ENCODE results near the gene ABCA4.

Gene ABCA4

DNA sequence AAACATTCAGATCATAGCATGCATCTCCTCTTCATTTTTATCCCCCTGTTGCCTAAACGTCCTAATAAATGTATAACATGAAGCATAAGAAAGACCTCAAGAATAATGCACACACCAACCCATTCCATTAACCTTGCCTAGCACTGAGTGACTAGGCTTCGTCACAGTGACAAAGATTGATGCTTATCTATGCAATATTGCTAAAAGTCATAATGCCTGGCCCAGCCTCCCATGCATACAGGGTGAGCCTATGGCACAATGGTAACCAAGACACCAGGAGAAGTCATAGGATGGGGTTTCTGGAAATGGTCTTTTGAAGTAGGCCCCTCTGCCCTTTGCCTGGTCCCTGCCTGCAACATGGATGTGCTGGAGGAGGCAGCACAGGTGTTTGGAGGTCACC lies 33.8 kb downstream of the ABCA4 start:
- H3K4me3 Mint-ChIP-seq: no peak overlapping the region
- H3K9me3 Mint-ChIP-seq: no peaks in the 10 kb centered on the region
- peaks cover 2% of the 10 kb centered on the region for H3K27me3 Mint-ChIP-seq (ENCODE audit: low read depth, poor library complexity)
- H3K4me1 Mint-ChIP-seq: peaks cover 43% of the 10 kb centered on the region
- H3K27ac Mint-ChIP-seq: no peak overlapping the region
- H3K36me3 Mint-ChIP-seq (ENCODE audit: low read depth): no peaks in the 10 kb centered on the region
- DNase-seq: no peak
- TF ChIP-seq, protein P1, sequence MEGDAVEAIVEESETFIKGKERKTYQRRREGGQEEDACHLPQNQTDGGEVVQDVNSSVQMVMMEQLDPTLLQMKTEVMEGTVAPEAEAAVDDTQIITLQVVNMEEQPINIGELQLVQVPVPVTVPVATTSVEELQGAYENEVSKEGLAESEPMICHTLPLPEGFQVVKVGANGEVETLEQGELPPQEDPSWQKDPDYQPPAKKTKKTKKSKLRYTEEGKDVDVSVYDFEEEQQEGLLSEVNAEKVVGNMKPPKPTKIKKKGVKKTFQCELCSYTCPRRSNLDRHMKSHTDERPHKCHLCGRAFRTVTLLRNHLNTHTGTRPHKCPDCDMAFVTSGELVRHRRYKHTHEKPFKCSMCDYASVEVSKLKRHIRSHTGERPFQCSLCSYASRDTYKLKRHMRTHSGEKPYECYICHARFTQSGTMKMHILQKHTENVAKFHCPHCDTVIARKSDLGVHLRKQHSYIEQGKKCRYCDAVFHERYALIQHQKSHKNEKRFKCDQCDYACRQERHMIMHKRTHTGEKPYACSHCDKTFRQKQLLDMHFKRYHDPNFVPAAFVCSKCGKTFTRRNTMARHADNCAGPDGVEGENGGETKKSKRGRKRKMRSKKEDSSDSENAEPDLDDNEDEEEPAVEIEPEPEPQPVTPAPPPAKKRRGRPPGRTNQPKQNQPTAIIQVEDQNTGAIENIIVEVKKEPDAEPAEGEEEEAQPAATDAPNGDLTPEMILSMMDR (IDR thresholded peaks at IDR 0.05): no peak

DNA sequence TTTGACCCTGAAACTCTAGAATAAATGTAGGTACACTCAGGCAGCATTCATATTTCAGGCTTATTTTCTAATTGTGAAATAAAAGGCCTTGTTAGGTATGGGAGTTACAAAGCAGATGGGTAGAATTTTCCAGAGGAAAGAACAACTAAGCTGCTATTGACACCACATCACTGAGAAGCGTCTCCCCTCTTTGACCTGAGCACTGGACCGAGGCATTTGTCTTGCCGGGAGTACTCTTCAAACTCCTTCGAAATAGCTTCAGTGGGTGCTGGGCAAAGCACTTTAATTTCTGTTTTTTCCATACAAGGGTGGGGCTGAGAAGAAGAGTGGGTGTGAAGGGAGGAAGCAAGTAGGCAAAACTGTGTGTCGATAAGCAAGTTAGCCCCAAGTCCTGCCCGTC lies 36.4 kb downstream of the ABCA4 start:
- H3K27ac Mint-ChIP-seq: no peak overlapping the region
- H3K4me1 Mint-ChIP-seq: peaks cover 36% of the 10 kb centered on the region
- no peaks in the 10 kb centered on the region for H3K27me3 Mint-ChIP-seq (ENCODE audit: low read depth, poor library complexity)
- TF ChIP-seq, protein P1 (IDR thresholded peaks at IDR 0.05): no peak
- H3K36me3 Mint-ChIP-seq (ENCODE audit: low read depth): no peaks in the 10 kb centered on the region
- H3K4me3 Mint-ChIP-seq: no peak overlapping the region
- no peak for DNase-seq
- no peaks in the 10 kb centered on the region for H3K9me3 Mint-ChIP-seq

DNA sequence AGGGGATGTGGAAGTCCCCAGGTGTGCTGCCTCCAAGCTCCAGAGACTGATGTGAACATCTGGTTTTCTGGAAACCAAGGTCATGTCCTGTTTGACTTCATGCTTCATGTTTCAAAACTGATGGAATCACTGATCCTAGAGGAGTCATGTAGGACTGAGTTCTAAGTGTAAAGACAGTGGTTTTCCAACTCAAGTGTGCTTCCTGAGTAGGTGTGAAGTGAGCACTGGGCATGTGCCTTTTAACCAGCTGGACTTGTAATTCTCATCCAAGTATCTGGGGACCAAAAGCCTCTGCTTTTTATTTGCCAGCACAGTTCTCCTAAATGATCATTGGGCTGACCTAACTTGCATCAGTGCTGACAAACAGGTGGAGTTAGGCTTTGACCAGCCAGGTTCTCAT lies 36.9 kb downstream of the ABCA4 start:
- Mint-ChIP-seq H3K36me3 (ENCODE audit: low read depth) (no peaks in the 10 kb centered on the region), H3K27me3 (ENCODE audit: low read depth, poor library complexity) (no peaks in the 10 kb centered on the region), H3K27ac (no peak overlapping the region), H3K4me1 (peaks cover 41% of the 10 kb centered on the region), H3K4me3 (no peak overlapping the region), H3K9me3 (no peaks in the 10 kb centered on the region)
- TF ChIP-seq, protein P1 (IDR thresholded peaks at IDR 0.05): no peak
- DNase-seq: no peak

DNA sequence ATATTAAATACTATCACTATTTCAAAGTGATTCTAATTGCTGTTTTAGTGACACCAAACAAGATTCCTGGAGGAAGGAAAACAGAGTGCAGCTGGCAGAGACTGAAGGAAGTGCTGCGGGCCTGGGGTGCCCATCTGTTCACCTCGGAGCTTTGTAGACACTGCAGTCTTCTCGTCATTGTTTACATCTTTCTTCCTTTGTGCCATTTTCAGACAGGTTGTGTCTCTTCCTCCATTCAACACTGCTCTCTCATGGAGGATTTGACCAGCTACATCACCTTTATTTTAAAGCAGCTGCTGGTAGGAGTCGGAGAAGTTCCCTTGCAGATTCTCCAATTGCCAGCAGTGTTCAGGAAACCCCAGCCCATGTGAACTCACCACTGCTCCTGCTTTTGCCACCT lies 37.3 kb downstream of the ABCA4 start:
- no peak overlapping the region for H3K4me3 Mint-ChIP-seq
- no peaks in the 10 kb centered on the region for H3K9me3 Mint-ChIP-seq
- H3K27ac Mint-ChIP-seq: no peak overlapping the region
- TF ChIP-seq, protein P1 (IDR thresholded peaks at IDR 0.05): no peak
- DNase-seq: no peak
- H3K4me1 Mint-ChIP-seq: peaks cover 45% of the 10 kb centered on the region
- H3K36me3 Mint-ChIP-seq (ENCODE audit: low read depth): no peaks in the 10 kb centered on the region
- H3K27me3 Mint-ChIP-seq (ENCODE audit: low read depth, poor library complexity): no peaks in the 10 kb centered on the region

DNA sequence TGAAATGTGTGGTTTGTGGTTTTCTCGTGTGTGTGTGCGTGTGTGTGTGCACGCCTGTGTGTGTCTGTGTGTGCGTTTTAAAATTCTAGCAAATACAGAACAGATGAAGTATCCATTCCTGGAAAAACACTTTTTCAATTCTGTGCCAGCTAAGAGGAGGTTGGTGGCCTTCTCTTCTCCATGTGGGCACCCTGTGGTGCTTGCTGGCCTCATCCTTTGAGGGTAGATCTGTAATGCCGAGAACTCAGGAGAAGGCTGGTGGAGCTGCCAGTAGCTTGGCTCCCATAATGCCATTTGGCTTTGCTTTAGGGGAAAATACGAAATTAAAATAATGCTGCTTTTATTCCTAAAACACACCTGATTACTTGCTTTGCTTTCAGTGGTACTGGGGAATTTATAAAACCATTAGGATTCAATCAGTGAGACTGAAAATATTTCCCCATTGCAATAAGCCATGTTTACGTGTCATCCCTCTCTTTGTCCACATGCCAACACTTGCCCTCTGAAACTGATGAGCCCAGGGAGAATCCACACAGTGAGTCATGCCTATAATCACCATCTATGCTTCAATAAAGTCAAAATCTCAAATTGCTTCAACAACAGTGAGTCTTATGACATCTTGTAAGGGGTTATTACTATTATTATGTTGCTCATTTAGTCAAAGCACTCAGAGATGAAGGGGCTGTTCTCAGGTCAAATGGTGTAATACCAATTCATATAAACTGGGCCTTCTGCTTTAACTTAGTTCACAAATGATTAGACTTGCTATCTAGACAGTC lies 39.2 kb downstream of the ABCA4 start:
- Mint-ChIP-seq H3K9me3 (no peaks in the 10 kb centered on the region), H3K4me3 (no peak overlapping the region), H3K36me3 (ENCODE audit: low read depth) (no peaks in the 10 kb centered on the region), H3K27ac (no peak overlapping the region), H3K4me1 (peaks cover 55% of the 10 kb centered on the region), H3K27me3 (ENCODE audit: low read depth, poor library complexity) (no peaks in the 10 kb centered on the region)
- DNase-seq: no peak
- TF ChIP-seq, protein P1 (IDR thresholded peaks at IDR 0.05): no peak

DNA sequence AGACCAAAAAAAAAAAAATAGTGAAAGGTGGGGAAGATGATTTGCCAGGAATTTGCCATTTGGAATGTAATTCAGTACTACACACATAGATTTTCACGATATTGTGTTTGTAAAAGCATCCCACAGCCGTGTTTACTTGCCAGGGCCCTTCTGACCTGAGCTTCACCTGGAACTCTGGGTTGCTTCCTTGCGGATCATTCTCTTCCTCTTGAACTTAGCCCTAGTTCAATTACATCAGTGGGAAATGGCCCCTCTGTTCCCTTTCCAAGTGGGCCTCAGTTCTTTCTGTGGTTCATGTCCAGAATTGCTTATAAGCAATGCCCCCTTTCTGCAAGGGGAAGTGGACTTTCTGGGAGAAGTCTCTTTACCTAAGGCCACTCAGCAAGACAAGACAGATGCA lies 41.0 kb downstream of the ABCA4 start:
- H3K27me3 Mint-ChIP-seq (ENCODE audit: low read depth, poor library complexity): peaks cover 8% of the 10 kb centered on the region
- no peaks in the 10 kb centered on the region for H3K9me3 Mint-ChIP-seq
- H3K27ac Mint-ChIP-seq: no peak overlapping the region
- no peak for DNase-seq
- no peaks in the 10 kb centered on the region for H3K36me3 Mint-ChIP-seq (ENCODE audit: low read depth)
- H3K4me3 Mint-ChIP-seq: peak overlapping the region; percentile 17
- TF ChIP-seq, protein P1 (IDR thresholded peaks at IDR 0.05): no peak
- H3K4me1 Mint-ChIP-seq: peaks cover 50% of the 10 kb centered on the region

Measured in nephron progenitor cell (in vitro differentiated cells).